ENCODE data around the gene VWC2L. TPM values are rescaled to one million over a fixed set of nuclear protein-coding genes. Genes with fewer than 3 reads are reported as not detected.

VWC2L gene
- total and polyA plus RNA-seq, 2 of the 8 experiments (the other 6 are each of a cell fraction or from before 2014, with no cell fraction given): not detected

DNA sequence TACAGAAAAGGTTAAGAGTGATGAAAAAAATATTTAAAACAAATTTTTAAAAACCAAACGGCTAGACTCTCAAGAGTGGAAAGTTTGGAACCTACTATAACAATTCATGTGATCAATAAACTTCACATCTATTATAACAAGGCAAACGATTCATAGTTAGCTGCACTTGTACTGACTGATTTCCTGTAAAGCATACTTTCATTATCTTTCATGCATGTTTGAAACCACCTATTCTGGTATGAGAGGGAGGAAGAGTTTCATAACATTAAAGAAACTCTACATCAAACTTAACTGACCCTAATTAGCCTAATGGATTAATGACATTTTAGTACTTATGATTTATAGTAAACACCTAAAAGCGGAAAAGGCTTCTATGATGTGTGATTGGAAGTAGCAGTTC is 43.7 kb upstream of the VWC2L start (continued):
- TF ChIP-seq RXRA (IDR thresholded peaks at IDR 0.05; ENCODE audit: insufficient read depth, low read depth, low read length): no peak
- TF ChIP-seq TBP (IDR thresholded peaks at IDR 0.05; ENCODE audit: low read depth, low read length): no peak
- TF ChIP-seq TCF12 (IDR thresholded peaks at IDR 0.05; ENCODE audit: low read depth, low read length): no peak
- TF ChIP-seq NRF1 (IDR thresholded peaks at IDR 0.05; ENCODE audit: low read depth, low read length): no peak
- no peak for TF ChIP-seq RAD21 (IDR thresholded peaks at IDR 0.05 in 1 of 2, conservative IDR thresholded peaks at IDR 0.05 in 1 of 2; ENCODE audit: low read depth in 2 of 2, low read length in 2 of 2)
- TF ChIP-seq POLR2AphosphoS5 (IDR thresholded peaks at IDR 0.05; ENCODE audit: low read depth, low read length): no peak
- no peak for TF ChIP-seq HDAC6 (IDR thresholded peaks at IDR 0.05; ENCODE audit: low read depth, low read length)

Measured in H1 (cell line).